GM12878 (cell line): ENCODE data around the gene GRK7. TPM values are rescaled to one million over a fixed set of nuclear protein-coding genes. Genes with fewer than 3 reads are reported as not detected.

ENCODE experiments used
- ATAC-seq: fragments of 200-7000 bp; cut with Tn5 transposase; 3 replicates; pipeline ENCODE4 v1.9.1; 2020; ENCODE audit warnings: mild to moderate bottlenecking, moderate library complexity
- BruUV-seq: library from RNA; stranded (reverse); fragments of 400-500 nt; replicated peaks from 2 replicates; lab custom pipeline; 2021; lab: Mats Ljungman, UMichigan
- CTCF ChIA-PET: fragments of 300-600 bp; sonication (Branson Sonifier 250); formaldehyde crosslinking; extraction: SDS; loops from one replicate; lab custom pipeline; 2021; ENCODE audit warnings: inconsistent platforms; lab: Yijun Ruan, JAX
- POLR2A ChIA-PET: fragments of 350-600 bp; formaldehyde crosslinking; extraction: SDS; loops from one replicate; lab custom pipeline; 2021; ENCODE audit warnings: inconsistent platforms; lab: Charles Lee
- RAD21 ChIA-PET: fragments of 300-600 bp; sonication (Branson Sonifier 250); formaldehyde crosslinking; loops from one replicate; lab custom pipeline; 2023; ENCODE audit warnings: antibody characterized with exemption; ENCODE audit not compliant: unreplicated experiment; lab: Charles Lee
- SMC1A ChIA-PET: fragments of 300-600 bp; sonication (Branson Sonifier 250); formaldehyde crosslinking; loops from one replicate; lab custom pipeline; 2023; ENCODE audit not compliant: unreplicated experiment, uncharacterized antibody; lab: Charles Lee
- DNase-seq: peaks from one replicate; pipeline ENCODE4 v3.0.0-alpha.2; 2011; ENCODE audit warnings: low read depth, low spot score
- FAIRE-seq: peaks from 3 replicates; lab custom pipeline; 2011; peaks lifted over from hg19 to GRCh38; lab: Jason Lieb, UNC
- H2AFZ ChIP-seq: 2 replicates; pipeline ENCODE4 v1.6.0; 2011; ENCODE audit warnings: low read depth, low read length, control low read depth; ENCODE audit not compliant: control insufficient read depth
- H3K27ac ChIP-seq: 2 replicates; pipeline ENCODE4 v1.5.1; 2011; ENCODE audit warnings: control low read depth; ENCODE audit not compliant: control insufficient read depth, insufficient read depth
- H3K27me3 ChIP-seq, 2 experiments: replicated peaks in 1 of 2; 2 replicates each; pipeline versions ENCODE4 v1.6.0 to v1.6.1; 2011; ENCODE audit warnings: low read length in 1 of 2; ENCODE audit not compliant: control insufficient read depth in 2 of 2, insufficient read depth in 2 of 2
- H3K36me3 ChIP-seq, 2 experiments: 2 replicates each; pipeline ENCODE4 v1.5.1; 2011; ENCODE audit warnings: low read length in 1 of 2; ENCODE audit not compliant: control insufficient read depth in 2 of 2, insufficient read depth in 2 of 2
- H3K4me1 ChIP-seq: 2 replicates; pipeline ENCODE4 v1.6.1; 2011; ENCODE audit warnings: mild to moderate bottlenecking, low read length, moderate library complexity, mixed read lengths; ENCODE audit not compliant: control insufficient read depth, insufficient read depth
- H3K4me2 ChIP-seq: 2 replicates; pipeline ENCODE4 v1.6.0; 2011; ENCODE audit warnings: control low read depth; ENCODE audit not compliant: control insufficient read depth, insufficient read depth
- H3K4me3 ChIP-seq: fragments of 200-600 bp; sonication (generic); 2 replicates; pipeline ENCODE4 v1.5.1; 2016
- H3K79me2 ChIP-seq: 2 replicates; pipeline ENCODE4 v1.6.0; 2011; ENCODE audit warnings: low read length; ENCODE audit not compliant: control insufficient read depth, insufficient read depth
- H3K9ac ChIP-seq: 2 replicates; pipeline ENCODE4 v1.8.0; 2011; ENCODE audit warnings: low read length, control low read depth, mixed read lengths; ENCODE audit not compliant: control insufficient read depth, insufficient read depth
- H3K9me3 ChIP-seq: replicated peaks from 3 replicates; pipeline ENCODE4 v1.5.1; 2011; ENCODE audit warnings: mild to moderate bottlenecking, low read length; ENCODE audit not compliant: control insufficient read depth, insufficient read depth
- H4K20me1 ChIP-seq: 2 replicates; pipeline ENCODE4 v1.6.0; 2011; ENCODE audit not compliant: control insufficient read depth, insufficient read depth
- BCL11A ChIP-seq: IDR thresholded peaks from 2 replicates; pipeline ENCODE4 v1.6.1; 2011; ENCODE audit warnings: low read depth, low read length
- CBX3 ChIP-seq: fragments of 200-600 bp; sonication (generic); IDR thresholded peaks from 2 replicates; pipeline ENCODE4 v1.6.1; 2016; ENCODE audit warnings: low read depth, borderline replicate concordance
- CREM ChIP-seq: IDR thresholded peaks from 2 replicates; pipeline ENCODE4 v1.6.1; 2014; ENCODE audit warnings: antibody characterized with exemption, low read depth
- JUNB ChIP-seq: IDR thresholded peaks from 2 replicates; pipeline ENCODE4 v1.6.1; 2016; ENCODE audit warnings: antibody characterized with exemption, mild to moderate bottlenecking
- MEF2A ChIP-seq: IDR thresholded peaks from 2 replicates; pipeline ENCODE4 v1.6.1; 2011; ENCODE audit warnings: low read depth, mild to moderate bottlenecking, low read length, moderate library complexity; ENCODE audit not compliant: insufficient read depth
- RAD21 ChIP-seq: IDR thresholded peaks from 2 replicates; pipeline ENCODE4 v1.6.1; 2011; ENCODE audit warnings: mild to moderate bottlenecking, low read depth, low read length, moderate library complexity; ENCODE audit not compliant: insufficient read depth
- SMARCA5 ChIP-seq: fragments of 450-650 bp; IDR thresholded peaks from 2 replicates; pipeline ENCODE4 v1.6.1; 2017; ENCODE audit warnings: mild to moderate bottlenecking
- SMC3 ChIP-seq: IDR thresholded peaks from 2 replicates; pipeline ENCODE4 v1.6.1; 2011; ENCODE audit warnings: low read length, improper control_type of control experiment, borderline replicate concordance
- SREBF2 ChIP-seq: IDR thresholded peaks from 2 replicates; pipeline ENCODE4 v1.6.1; 2012; ENCODE audit warnings: mild to moderate bottlenecking, low read length
- STAT1 ChIP-seq: fragments of 450-650 bp; conservative IDR thresholded peaks from 2 replicates; pipeline ENCODE4 v1.6.1; 2014; ENCODE audit warnings: antibody characterized with exemption, mild to moderate bottlenecking
- STAT3 ChIP-seq: IDR thresholded peaks from 2 replicates; pipeline ENCODE4 v1.6.1; 2011; ENCODE audit warnings: low read depth, low read length, improper control_type of control experiment
- TAF1 ChIP-seq: IDR thresholded peaks from 2 replicates; pipeline ENCODE4 v1.6.1; 2011; ENCODE audit warnings: mild to moderate bottlenecking, low read depth, low read length, borderline replicate concordance
- TBL1XR1 ChIP-seq: IDR thresholded peaks from 2 replicates; pipeline ENCODE4 v1.6.1; 2012; ENCODE audit warnings: low read depth, low read length, improper control_type of control experiment
- TCF12 ChIP-seq: IDR thresholded peaks from 2 replicates; pipeline ENCODE4 v1.6.1; 2011; ENCODE audit warnings: low read depth, mild to moderate bottlenecking, low read length
- TCF7 ChIP-seq: IDR thresholded peaks from 2 replicates; pipeline ENCODE4 v1.6.1; 2014; ENCODE audit warnings: antibody characterized with exemption, borderline replicate concordance
- WGBS: methylation state at CpG from one replicate; pipeline ENCODE4 v1.1.6; 2016; ENCODE audit warnings: low lambda C conversion rate; ENCODE audit not compliant: insufficient replicate concordance, insufficient coverage; ENCODE audit errors: missing lambda C conversion rate; 5-methylcytosine and 5-hydroxymethylcytosine counted together
- in situ Hi-C: fragments of 300-500 bp; cut with MboI; formaldehyde crosslinking; loops from 9 replicates; pipeline ENCODE4 v1.14.3; 2018; ENCODE audit warnings: mixed read lengths
- intact Hi-C: fragments of 100-400 bp; cut with micrococcal nuclease; formaldehyde crosslinking; loops from one replicate; pipeline ENCODE4 v1.14.2; 2022; ENCODE audit not compliant: unreplicated experiment
- polyA plus RNA-seq, 11 experiments: library from polyadenylated mRNA; depleted of rRNA in 4 of 11; unstranded in 6 of 11; stranded (reverse) in 5 of 11; fragments of >200 nt; fragmentation: Nextera tagmentation in 4 of 11; fragmentation: Illumina TruSeq in 1 of 11; extraction: Ambion mirVana in 4 of 11; extraction: Trizol in 1 of 11; gene quantifications; 1 replicate in 1 of 11; 2 replicates in 10 of 11; pipeline versions ENCODE4 v1.2.1 to v1.2.3, GENCODE V29; 2011 to 2016; ENCODE audit warnings: inconsistent platforms in 2 of 11, missing spikeins in 2 of 11, low read depth in 1 of 11
- total RNA-seq, 4 experiments: library from RNA; depleted of rRNA in 3 of 4; stranded (reverse); fragments of >200 nt in 3 of 4; fragmentation: Illumina TruSeq in 1 of 4; extraction: Trizol in 1 of 4; gene quantifications; 2 replicates each; pipeline versions ENCODE4 v1.2.1 to v1.2.3, GENCODE V29; 2013 to 2021
- TF ChIP-seq, protein P1 (sequence below): fragments of 450-650 bp; IDR thresholded peaks from 2 replicates; pipeline ENCODE4 v1.6.1; 2017; ENCODE audit warnings: borderline replicate concordance

The GRK7 gene
- total and polyA plus RNA-seq, 10 of the 15 experiments (the other 5 are each of a cell fraction or from before 2014, with no cell fraction given) = not detected

- no peak for TF ChIP-seq SMC3
- no peak for TF ChIP-seq CREM
- no peak for TF ChIP-seq TAF1
- TF ChIP-seq TCF12 = no peak
- no peak for TF ChIP-seq STAT1
- no peak for TF ChIP-seq MEF2A
These were observed 30.5 kb downstream of the GRK7 start (continued) for GRCh38 chr3:141793476-141794260.

GRCh38 chr3:141795276-141795675 lies 32.1 kb downstream of the GRK7 start:
- no TSS peak for BruUV-seq
- H2AFZ ChIP-seq = no peak overlapping the region
- no peaks in the 10 kb centered on the region for H4K20me1 ChIP-seq
- H3K4me2 ChIP-seq = no peak overlapping the region
- no peak overlapping the region for H3K9ac ChIP-seq
- TF ChIP-seq, protein P1, sequence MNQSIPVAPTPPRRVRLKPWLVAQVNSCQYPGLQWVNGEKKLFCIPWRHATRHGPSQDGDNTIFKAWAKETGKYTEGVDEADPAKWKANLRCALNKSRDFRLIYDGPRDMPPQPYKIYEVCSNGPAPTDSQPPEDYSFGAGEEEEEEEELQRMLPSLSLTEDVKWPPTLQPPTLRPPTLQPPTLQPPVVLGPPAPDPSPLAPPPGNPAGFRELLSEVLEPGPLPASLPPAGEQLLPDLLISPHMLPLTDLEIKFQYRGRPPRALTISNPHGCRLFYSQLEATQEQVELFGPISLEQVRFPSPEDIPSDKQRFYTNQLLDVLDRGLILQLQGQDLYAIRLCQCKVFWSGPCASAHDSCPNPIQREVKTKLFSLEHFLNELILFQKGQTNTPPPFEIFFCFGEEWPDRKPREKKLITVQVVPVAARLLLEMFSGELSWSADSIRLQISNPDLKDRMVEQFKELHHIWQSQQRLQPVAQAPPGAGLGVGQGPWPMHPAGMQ = no peak
- no peak for TF ChIP-seq CBX3
- TF ChIP-seq BCL11A = no peak
- TF ChIP-seq SREBF2 = no peak
- no peak for TF ChIP-seq TBL1XR1
- TF ChIP-seq RAD21 = no peak
- no peak for TF ChIP-seq SMARCA5
- TF ChIP-seq TCF7 = no peak
- TF ChIP-seq STAT3 = no peak
- no peak for TF ChIP-seq JUNB
- TF ChIP-seq, all 136 proteins: peak for 0
- no peak overlapping the region for H3K4me3 ChIP-seq
- ATAC-seq = no peak
- H3K9me3 ChIP-seq = no peaks in the 10 kb centered on the region
- intact Hi-C loops = no loop called here
- no peak overlapping the region for H3K27ac ChIP-seq
- 89% methylated on average over 4 of the region's 4 CpGs for WGBS
- ChIA-PET RAD21 (no interaction called here), POLR2A (no interaction called here), CTCF (no interaction called here), SMC1A (no interaction called here)
- no peaks in the 10 kb centered on the region; a peak in 1 of 4 replicates for H3K27me3 ChIP-seq
- no peaks in the 10 kb centered on the region for H3K36me3 ChIP-seq
- DNase-seq = no peak
- in situ Hi-C loops = no loop called here
- H3K79me2 ChIP-seq = no peaks in the 10 kb centered on the region
- H3K4me1 ChIP-seq = peaks cover 19% of the 10 kb centered on the region
- FAIRE-seq = no peak
